Stimulated activated CD4-positive, alpha-beta T cell treated with anti-CD3 and anti-CD28 coated beads, TNF-alpha, amount 100 ng/mL, for 24 hours (primary cell): ENCODE measurements around the gene PRKCZ.

Experiments used
- DNase-seq, 3 experiments: peaks; one replicate each; pipeline ENCODE4 v3.0.0-alpha.2; 2020; ENCODE audit warnings: low read depth in 3 of 3

PRKCZ gene

GRCh38 chr1:2177946-2178538 is 127.8 kb downstream of the PRKCZ start:
- no peak for DNase-seq

- no peak for DNase-seq
Measured at GRCh38 chr1:2178875-2179274, 128.7 kb downstream of the PRKCZ start.

DNA sequence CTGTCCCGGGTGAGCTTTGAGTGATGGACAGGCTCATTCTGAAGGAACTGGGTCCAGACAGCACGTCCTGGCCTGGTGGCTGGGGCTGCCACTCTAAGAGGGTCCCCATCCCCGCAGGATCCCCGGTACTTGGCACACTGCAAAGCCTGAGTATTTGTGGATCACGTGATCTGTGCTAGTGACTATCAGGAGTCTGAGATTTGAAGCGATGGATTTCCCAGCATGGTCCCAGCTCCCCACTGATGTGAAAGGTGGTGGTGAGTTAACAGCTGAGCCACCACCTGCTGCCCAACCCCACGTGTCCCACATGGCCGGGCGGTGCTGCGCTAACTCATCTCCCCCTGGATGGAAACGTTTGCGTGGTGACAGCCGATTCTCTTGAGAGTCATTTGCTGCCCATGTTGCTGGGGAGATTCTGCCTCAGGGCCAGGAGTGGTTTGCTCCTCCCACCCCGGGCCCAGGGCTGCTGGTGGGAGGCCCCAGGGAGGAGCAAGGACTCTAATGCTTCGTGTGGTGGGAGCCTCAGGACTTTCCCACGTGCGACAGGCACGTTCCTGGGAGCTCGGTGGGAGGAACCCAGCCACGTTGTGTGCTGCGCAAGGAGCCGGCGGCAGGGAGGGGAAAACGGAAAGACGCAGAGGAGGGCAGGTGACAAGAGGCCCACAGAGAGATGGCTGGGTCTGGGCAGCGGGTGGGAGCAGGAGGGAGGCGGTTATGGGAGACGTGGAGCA is 129.2 kb downstream of the PRKCZ start:
- no peak for DNase-seq

DNA sequence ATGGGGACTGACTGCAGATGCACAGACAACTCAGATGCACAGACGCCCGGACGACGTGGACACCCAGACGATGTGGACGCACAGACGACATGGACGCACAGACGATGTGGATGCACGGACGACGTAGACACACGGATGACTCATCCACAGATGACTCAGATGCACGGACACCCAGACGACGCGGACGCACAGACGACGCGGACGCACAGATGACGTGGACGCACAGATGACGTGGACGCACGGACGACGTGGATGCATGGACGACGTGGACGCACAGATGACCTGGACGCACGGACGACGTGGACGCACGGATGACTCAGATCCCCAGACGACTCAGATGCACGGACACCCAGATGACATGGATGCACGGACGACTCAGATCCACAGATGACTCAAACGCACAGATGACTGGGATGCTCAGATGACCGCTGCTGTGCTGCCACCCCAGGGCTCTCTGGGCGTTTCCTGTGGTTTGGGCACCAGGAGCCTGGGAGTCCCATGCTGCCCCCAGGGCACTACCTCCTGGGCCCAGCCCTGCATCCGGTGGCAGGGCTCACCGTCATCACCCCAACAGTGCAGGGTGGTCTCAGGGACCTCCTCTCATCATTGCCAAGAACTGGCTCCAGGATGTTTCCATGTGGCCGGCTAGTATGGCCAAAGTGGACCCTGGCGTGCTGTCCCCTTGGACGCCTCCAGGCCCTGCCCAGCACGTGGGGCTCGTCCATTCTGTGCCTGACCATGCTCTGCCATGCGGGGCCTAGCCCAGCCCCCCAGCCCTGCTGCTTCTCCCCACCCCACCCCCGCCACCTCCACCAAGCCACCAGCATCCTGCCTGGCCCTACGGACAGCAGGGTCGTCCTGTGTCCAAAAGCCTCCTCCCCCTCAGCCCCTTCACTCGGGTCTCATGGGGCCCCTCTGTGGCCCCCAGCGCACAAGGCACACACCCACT is 130.4 kb downstream of the PRKCZ start:
- no peak for DNase-seq

- DNase-seq = no peak
Measured at GRCh38 chr1:2181271-2181670, 131.1 kb downstream of the PRKCZ start.

- no peak for DNase-seq
Measured at GRCh38 chr1:2181752-2182151, 131.5 kb downstream of the PRKCZ start.

DNA sequence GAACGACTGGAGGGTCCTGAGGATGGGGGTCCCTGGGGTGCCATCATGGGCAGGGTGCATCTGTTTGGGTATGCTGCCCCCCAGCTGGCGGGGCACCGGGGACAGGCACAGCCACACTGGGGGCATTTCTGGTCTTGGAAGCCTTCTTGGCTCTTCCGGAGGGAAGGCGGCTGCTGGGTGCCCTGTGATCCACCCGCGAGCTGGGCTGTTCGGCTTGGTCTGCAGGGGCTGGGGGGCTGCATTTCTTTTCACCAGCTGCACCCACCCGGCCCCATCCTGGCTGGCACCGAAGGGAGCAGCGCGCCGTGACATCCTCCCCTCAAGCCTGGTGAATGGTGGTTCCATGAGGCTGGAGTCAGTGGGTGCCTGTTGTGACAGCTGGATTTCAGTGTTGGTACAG is 132.2 kb downstream of the PRKCZ start:
- DNase-seq = no peak

DNA sequence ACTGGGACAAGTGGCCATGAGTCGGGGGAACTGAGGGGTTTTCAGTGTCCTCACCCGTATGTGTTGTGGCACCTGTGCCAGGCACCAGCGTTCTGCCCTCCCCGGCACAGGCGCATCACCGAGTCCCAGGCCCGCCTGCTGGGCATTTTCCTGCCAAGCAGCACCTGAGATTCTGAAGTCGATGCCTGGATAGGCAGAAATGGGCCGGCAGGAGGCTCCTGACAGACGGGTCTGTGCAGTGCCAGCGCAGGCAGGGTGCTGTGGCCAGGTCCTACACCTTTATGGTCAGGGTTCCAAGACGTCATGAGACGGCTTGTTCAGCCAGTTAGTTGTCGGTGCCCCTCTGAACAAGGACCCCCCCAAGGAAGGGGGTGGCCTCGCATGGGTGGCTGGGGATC is 133.7 kb downstream of the PRKCZ start:
- no peak for DNase-seq

GRCh38 chr1:2184531-2184930 is 134.3 kb downstream of the PRKCZ start:
- DNase-seq = no peak

DNA sequence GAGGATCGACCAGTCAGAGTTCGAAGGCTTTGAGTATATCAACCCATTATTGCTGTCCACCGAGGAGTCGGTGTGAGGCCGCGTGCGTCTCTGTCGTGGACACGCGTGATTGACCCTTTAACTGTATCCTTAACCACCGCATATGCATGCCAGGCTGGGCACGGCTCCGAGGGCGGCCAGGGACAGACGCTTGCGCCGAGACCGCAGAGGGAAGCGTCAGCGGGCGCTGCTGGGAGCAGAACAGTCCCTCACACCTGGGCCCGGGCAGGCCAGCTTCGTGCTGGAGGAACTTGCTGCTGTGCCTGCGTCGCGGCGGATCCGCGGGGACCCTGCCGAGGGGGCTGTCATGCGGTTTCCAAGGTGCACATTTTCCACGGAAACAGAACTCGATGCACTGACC is 134.7 kb downstream of the PRKCZ start:
- no peak for DNase-seq

DNA sequence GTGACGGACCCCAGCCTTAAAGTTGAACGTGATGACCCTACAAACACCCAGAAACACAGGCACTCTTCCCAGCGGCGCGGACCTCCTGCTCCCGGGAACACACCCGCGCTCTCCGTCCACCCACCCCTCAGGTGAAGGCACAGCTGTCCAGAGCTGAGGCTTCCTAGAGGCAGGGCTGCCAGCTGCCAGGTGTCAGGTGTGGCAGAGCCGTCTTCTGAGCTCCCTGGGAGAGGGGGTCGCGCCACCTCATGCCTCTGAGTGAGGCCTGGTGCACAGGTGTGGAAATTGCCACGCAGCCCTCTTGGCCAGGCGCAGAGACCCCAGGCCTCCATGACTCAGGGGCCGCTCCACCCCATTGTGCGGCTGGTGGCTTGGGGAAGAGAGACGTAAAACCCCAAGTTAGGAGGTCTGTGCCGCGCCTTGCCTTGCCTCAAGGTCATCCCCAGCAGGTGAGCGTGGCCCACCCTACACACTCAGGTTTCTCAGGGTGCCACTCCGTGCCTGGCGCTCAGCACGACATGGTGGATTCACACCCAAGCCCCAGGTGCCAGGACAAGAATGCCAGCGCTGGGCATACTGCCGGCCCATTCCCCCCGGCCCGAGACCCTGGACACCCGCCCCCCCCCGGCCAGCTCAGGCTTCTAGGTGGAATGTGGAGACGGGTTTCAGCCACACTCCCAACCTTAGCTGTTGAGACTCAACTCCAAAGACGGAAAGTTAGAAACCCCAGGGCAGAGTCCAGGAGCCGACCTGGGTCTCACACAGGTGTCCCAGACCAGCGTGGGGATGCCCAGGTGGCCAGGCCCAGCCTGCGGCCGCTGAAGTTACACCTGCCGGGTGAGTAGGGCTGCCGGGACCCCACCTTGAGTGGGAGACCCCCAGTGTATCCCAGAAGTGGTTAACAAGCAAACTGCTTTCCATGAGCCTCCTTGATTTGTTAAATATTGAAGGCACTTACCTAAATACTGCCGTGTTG is 136.0 kb downstream of the PRKCZ start:
- no peak for DNase-seq

DNA sequence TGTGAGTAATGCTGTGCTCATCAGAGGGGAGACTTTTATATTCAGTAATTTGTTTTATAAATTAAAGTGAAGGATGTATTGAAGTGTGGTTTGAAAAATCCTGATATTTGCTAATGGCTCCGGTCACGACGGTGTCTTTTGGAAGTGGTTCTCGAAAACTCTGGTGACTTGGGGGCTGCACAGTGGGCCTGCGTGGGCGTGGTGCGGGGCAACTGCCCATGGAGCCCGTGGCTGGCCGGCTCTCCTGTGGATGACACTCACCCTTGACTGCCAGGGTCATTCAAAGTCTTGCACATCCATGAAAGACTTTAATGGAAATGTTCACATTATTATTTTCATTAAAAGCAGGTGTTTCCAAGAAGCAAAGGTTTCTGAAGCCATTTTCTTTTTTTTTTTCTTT is 136.7 kb downstream of the PRKCZ start:
- DNase-seq = no peak

DNA sequence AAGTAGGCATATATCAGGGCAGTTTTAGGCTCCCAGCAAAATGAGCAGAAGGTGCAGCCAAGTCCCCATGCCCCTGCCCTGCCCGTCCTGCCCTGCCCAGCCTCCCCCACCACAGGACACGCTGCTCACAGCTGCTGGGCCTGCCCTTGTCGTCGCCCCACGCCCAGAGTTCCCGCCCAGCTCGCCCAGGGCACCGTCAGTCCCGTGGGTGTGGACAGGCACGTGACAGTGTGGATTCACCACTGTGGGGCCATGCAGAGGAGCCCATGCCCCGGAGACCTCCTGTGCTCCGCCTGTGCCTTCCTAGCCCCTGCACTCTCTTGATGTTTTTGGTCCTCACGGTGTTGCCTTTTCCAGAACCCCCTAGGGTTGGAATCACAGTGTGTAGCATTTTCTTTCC is 137.4 kb downstream of the PRKCZ start:
- no peak for DNase-seq

DNA sequence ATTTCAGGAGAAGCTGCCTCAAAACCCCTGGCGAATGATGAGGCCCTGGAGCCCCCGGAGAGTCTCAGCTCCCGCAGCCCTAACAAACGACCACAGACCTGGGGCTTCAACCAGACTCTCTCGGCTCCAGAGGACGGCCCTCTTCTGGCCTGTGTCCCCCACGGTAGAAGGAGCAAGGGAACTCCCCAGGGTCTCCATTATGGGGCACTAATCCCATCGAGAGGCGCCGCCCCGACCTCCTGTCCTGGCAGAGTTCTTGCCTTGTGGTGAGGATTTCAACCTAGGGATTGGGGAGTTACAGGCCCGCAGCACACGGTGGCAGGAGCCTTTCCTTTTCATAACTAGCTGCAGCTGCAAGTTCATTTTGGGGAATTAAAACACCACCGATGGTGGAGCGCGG is 138.1 kb downstream of the PRKCZ start:
- no peak for DNase-seq

- peak; percentile 76 to 87 (median 76) for DNase-seq
Measured at GRCh38 chr1:2189459-2190425, 139.5 kb downstream of the PRKCZ start.

DNA sequence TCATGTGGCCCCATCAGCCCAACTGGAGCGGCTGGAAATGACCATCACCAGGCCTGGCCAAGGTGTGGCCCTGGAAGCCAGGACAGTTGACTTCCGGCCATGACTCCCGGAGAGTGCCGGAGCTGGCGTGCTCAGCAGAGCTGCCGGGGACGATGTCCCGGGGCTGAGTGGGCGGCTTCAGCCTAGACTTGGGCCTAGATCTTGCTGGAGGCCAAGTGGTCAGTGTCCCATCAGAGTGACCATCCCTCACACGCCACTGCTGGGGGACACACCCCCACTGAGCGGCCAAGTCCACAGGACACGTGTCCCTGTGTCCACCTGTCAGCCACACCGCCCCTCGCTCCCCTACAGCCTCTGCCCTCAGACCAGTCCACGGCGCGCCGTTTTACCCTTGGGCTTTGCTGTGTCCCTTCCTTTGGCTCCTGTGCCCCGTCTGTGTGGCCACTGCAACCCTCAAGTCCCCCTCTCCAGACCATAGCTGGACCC is 140.3 kb downstream of the PRKCZ start:
- DNase-seq = no peak

- no peak for DNase-seq
Measured at GRCh38 chr1:2192031-2192995, 142.1 kb downstream of the PRKCZ start.

GRCh38 chr1:2193514-2194281 is 143.5 kb downstream of the PRKCZ start:
- DNase-seq = no peak
